K562 (cell line): ENCODE data around the gene NFYC. TPM values are rescaled to one million over a fixed set of nuclear protein-coding genes. Genes with fewer than 3 reads are reported as not detected.

Source experiments
- ATAC-seq: fragments of 200-7000 bp; cut with Tn5 transposase; 3 replicates; pipeline ENCODE4 v1.9.1; 2020; ENCODE audit warnings: moderate library complexity
- BruUV-seq: library from RNA; stranded (reverse); fragments of 400-500 nt; replicated peaks from 2 replicates; lab custom pipeline; 2021; lab: Mats Ljungman, UMichigan
- CTCF ChIA-PET: fragments of 300-600 bp; formaldehyde crosslinking; extraction: SDS; loops from one replicate; lab custom pipeline; 2021; ENCODE audit warnings: low intra/inter-chr PET ratio; lab: Yijun Ruan, JAX
- POLR2A ChIA-PET: fragments of 300-600, 350-650 bp; sonication (Branson Sonifier 250); formaldehyde crosslinking; extraction: SDS; loops from one replicate; lab custom pipeline; 2021; ENCODE audit warnings: antibody characterized with exemption, inconsistent platforms; lab: Yijun Ruan, JAX
- DNase-seq, 4 experiments: peaks; one replicate each; pipeline versions ENCODE4 v3.0.0 to v3.0.0-alpha.2; 2011 to 2018; ENCODE audit warnings: low spot score in 3 of 4, mixed read lengths in 3 of 4; ENCODE audit errors: extremely low read depth in 1 of 4
- FAIRE-seq: peaks from 2 replicates; lab custom pipeline; 2011; peaks lifted over from hg19 to GRCh38; lab: Jason Lieb, UNC
- H2AFZ ChIP-seq: 2 replicates; pipeline ENCODE4 v1.6.0; 2011; ENCODE audit warnings: low read depth, low read length, control low read depth, inconsistent platforms
- H3K27ac ChIP-seq: fragments of 200-600 bp; 3 replicates; pipeline ENCODE4 v1.8.0; 2011; ENCODE audit warnings: low read depth, mild to moderate bottlenecking, control low read depth, inconsistent platforms, low read length, moderate library complexity, mixed read lengths; ENCODE audit errors: extremely low read depth
- H3K27me3 ChIP-seq, 2 experiments: fragments of 300-600 bp in 1 of 2; 2 replicates in 1 of 2; 3 replicates in 1 of 2; pipeline versions ENCODE4 v1.6.0 to v1.8.0; 2011; ENCODE audit warnings: inconsistent platforms in 2 of 2, low read length in 2 of 2, mild to moderate bottlenecking in 1 of 2, mixed read lengths in 1 of 2, moderate library complexity in 1 of 2; ENCODE audit not compliant: control insufficient read depth in 2 of 2, insufficient read depth in 2 of 2
- H3K36me3 ChIP-seq: fragments of 300-600 bp; 3 replicates; pipeline ENCODE4 v1.8.0; 2011; ENCODE audit warnings: mild to moderate bottlenecking, low read length, inconsistent platforms; ENCODE audit not compliant: control insufficient read depth, insufficient read depth
- H3K4me1 ChIP-seq, 2 experiments: fragments of 200-600 bp in 1 of 2; replicated peaks in 1 of 2; 2 replicates in 1 of 2; 3 replicates in 1 of 2; pipeline versions ENCODE4 v1.5.1 to v1.8.0; 2011; ENCODE audit warnings: inconsistent platforms in 2 of 2, low read length in 2 of 2, mild to moderate bottlenecking in 1 of 2, mixed read lengths in 1 of 2, moderate library complexity in 1 of 2; ENCODE audit not compliant: control insufficient read depth in 2 of 2, insufficient read depth in 2 of 2
- H3K4me2 ChIP-seq: 2 replicates; pipeline ENCODE4 v1.6.1; 2011; ENCODE audit warnings: low read length, control low read depth, inconsistent platforms, mixed read lengths; ENCODE audit not compliant: insufficient read depth
- H3K4me3 ChIP-seq: fragments of 200-600 bp; sonication (generic), shearing (Covaris generic); 2 replicates; pipeline ENCODE4 v1.5.1; 2016; ENCODE audit warnings: control low read depth, inconsistent platforms
- H3K79me2 ChIP-seq: fragments of 200-600 bp; 3 replicates; pipeline ENCODE4 v1.8.0; 2011; ENCODE audit warnings: low read length, inconsistent platforms; ENCODE audit not compliant: control insufficient read depth, insufficient read depth
- H3K9ac ChIP-seq, 2 experiments: 2 replicates each; pipeline versions ENCODE4 v1.6.0 to v1.6.1; 2011; ENCODE audit warnings: low read depth in 2 of 2, low read length in 2 of 2, control low read depth in 1 of 2, inconsistent platforms in 1 of 2, mild to moderate bottlenecking in 1 of 2, mixed read lengths in 1 of 2; ENCODE audit not compliant: insufficient read depth in 1 of 2
- H3K9me1 ChIP-seq: one replicate; pipeline ENCODE4 v1.6.0; 2011; ENCODE audit warnings: inconsistent platforms, mild to moderate bottlenecking, low read length, moderate library complexity; ENCODE audit not compliant: control insufficient read depth, insufficient read depth
- H3K9me3 ChIP-seq: replicated peaks from 2 replicates; pipeline ENCODE4 v1.5.1; 2011; ENCODE audit warnings: low read depth, low read length, inconsistent platforms; ENCODE audit not compliant: control insufficient read depth, insufficient read depth
- H4K20me1 ChIP-seq: replicated peaks from 2 replicates; pipeline ENCODE4 v1.6.1; 2011; ENCODE audit warnings: low read length, inconsistent platforms, mixed read lengths; ENCODE audit not compliant: control insufficient read depth, insufficient read depth
- ATF7 ChIP-seq: fragments of 450-650 bp; IDR thresholded peaks from 2 replicates; pipeline ENCODE4 v1.7.1; 2014; ENCODE audit warnings: mild to moderate bottlenecking, moderate library complexity
- HNRNPUL1 ChIP-seq: fragments of 200-400 bp; formaldehyde crosslinking; IDR thresholded peaks from 2 replicates; pipeline ENCODE4 v1.6.1; 2017; ENCODE audit warnings: low read length
- MCM2 ChIP-seq: fragments of 450-650 bp; IDR thresholded peaks from 2 replicates; pipeline ENCODE4 v1.6.1; 2017; ENCODE audit warnings: low read depth, mild to moderate bottlenecking
- TEAD4 ChIP-seq, 2 experiments: sonication (generic) in 1 of 2; formaldehyde crosslinking in 1 of 2; IDR thresholded peaks; 2 replicates each; pipeline versions ENCODE4 v1.6.1 to v1.8.0; 2012 to 2022; ENCODE audit warnings: borderline replicate concordance in 1 of 2, inconsistent platforms in 1 of 2, low read length in 1 of 2, mild to moderate bottlenecking in 1 of 2, missing genetic modification reagents in 1 of 2
- ZNF282 ChIP-seq: sonication (generic); formaldehyde crosslinking; IDR thresholded peaks from 2 replicates; pipeline ENCODE4 v1.8.1; 2023; ENCODE audit warnings: missing genetic modification reagents
- ZNF695 ChIP-seq: fragments of 450-650 bp; formaldehyde crosslinking; IDR thresholded peaks from 2 replicates; pipeline ENCODE4 v1.4.0; 2020; ENCODE audit warnings: mild to moderate bottlenecking, moderate library complexity
- in situ Hi-C: fragments of 300-500 bp; cut with MboI; formaldehyde crosslinking; loops from 4 replicates; pipeline ENCODE4 v1.15.0; 2018; ENCODE audit warnings: inconsistent platforms, mixed read lengths
- intact Hi-C: fragments of 100-400 bp; cut with micrococcal nuclease; formaldehyde crosslinking; loops from 2 replicates; pipeline ENCODE4 v1.14.2; 2022
- polyA plus RNA-seq, 8 experiments: library from polyadenylated mRNA; depleted of rRNA in 4 of 8; stranded (reverse) in 5 of 8; unstranded in 3 of 8; fragments of >200 nt; fragmentation: Nextera tagmentation in 2 of 8; fragmentation: Illumina TruSeq in 1 of 8; extraction: Ambion mirVana in 2 of 8; extraction: Trizol in 1 of 8; gene quantifications; 2 replicates each; pipeline versions ENCODE4 v1.2.1 to v1.2.3, GENCODE V29; 2011 to 2014; ENCODE audit warnings: inconsistent platforms in 1 of 8, missing spikeins in 1 of 8
- total RNA-seq, 7 experiments: library from RNA; depleted of rRNA in 6 of 7; stranded (reverse); fragments of >200 nt in 6 of 7; fragmentation: Illumina TruSeq in 2 of 7; extraction: Trizol in 2 of 7; gene quantifications; 2 replicates each; pipeline versions ENCODE4 v1.2.1 to v1.2.3, GENCODE V29; 2011 to 2021; ENCODE audit warnings: low replicate concordance in 1 of 7
- TF ChIP-seq, protein P1 (sequence below), 2 experiments: IDR thresholded peaks in 1 of 2; conservative IDR thresholded peaks in 1 of 2; 2 replicates each; pipeline ENCODE4 v1.6.1; 2016; ENCODE audit warnings: low read depth in 2 of 2, mild to moderate bottlenecking in 1 of 2, missing compliant biosample characterization in 1 of 2, missing genetic modification characterization in 1 of 2, moderate library complexity in 1 of 2
- TF ChIP-seq, protein P2 (sequence below), 3 experiments: fragments of 200-800 bp in 1 of 3; fragments of 250-450 bp in 1 of 3; fragments of 450-650 bp in 1 of 3; sonication (Bioruptor Pico) in 1 of 3; sonication (Bioruptor generic) in 1 of 3; formaldehyde crosslinking in 1 of 3; IDR thresholded peaks; 2 replicates each; pipeline versions ENCODE4 v1.6.1 to v1.8.0; 2016 to 2022; ENCODE audit warnings: mild to moderate bottlenecking in 2 of 3, missing genetic modification characterization in 2 of 3, missing compliant biosample characterization in 1 of 3, moderate library complexity in 1 of 3
- TF ChIP-seq, protein P3 (sequence below): sonication (generic); formaldehyde crosslinking; IDR thresholded peaks from 2 replicates; pipeline ENCODE4 v1.5.0; 2020; ENCODE audit warnings: missing genetic modification reagents

The NFYC gene
- total and polyA plus RNA-seq, 9 of the 15 experiments (the other 6 are each of a cell fraction or from before 2014, with no cell fraction given), result 4.8 to 59.8 (median 41.1) TPM

DNA sequence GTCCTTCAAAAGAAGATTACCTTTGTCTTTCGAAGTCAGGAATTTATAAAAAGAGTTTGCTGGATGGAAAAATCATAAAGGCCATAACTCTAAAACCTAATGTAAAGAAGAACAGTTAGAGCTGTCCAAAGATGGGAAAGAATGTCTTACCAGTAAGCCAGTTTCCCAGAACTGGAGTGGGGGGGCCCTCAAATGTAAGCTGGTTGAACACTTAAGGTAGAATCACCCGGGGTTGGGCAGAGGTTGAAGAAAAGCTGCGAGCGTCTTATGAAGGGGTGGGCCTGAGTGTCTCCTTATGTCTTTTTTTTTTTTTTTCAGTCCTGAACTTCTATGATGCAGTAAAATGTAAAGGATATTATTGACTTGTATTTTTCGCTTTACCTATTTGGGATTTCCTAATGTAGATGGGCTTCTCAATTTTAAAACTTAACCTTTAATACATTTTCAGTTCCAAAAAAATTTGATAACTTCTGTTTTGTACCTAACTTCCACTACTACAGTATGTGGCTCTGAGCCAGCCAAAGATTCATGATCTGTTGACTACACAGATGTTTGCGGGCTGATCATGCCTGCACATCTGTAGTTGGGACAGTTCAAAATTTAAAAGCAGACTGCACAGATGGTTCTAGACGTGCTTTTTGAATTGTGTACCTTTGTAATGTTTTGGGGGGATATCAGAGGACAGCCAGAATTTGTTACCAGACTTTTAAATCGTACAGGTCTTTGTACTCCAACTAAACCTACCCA lies 43.6 kb downstream of the NFYC start (continued):
- TF ChIP-seq, protein P1, sequence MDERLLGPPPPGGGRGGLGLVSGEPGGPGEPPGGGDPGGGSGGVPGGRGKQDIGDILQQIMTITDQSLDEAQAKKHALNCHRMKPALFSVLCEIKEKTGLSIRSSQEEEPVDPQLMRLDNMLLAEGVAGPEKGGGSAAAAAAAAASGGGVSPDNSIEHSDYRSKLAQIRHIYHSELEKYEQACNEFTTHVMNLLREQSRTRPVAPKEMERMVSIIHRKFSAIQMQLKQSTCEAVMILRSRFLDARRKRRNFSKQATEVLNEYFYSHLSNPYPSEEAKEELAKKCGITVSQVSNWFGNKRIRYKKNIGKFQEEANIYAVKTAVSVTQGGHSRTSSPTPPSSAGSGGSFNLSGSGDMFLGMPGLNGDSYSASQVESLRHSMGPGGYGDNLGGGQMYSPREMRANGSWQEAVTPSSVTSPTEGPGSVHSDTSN (CRISPR knock-in tag; IDR thresholded peaks at IDR 0.05; ENCODE audit: low read depth), result no peak
- TF ChIP-seq, protein P1 (tag; conservative IDR thresholded peaks at IDR 0.05; ENCODE audit: low read depth), result peak; percentile 77
- peak; percentile 58 for TF ChIP-seq TEAD4 (IDR thresholded peaks at IDR 0.05; ENCODE audit: low read length)
- no peak for TF ChIP-seq TEAD4 (CRISPR knock-in tag; IDR thresholded peaks at IDR 0.05; ENCODE audit: borderline replicate concordance)

DNA sequence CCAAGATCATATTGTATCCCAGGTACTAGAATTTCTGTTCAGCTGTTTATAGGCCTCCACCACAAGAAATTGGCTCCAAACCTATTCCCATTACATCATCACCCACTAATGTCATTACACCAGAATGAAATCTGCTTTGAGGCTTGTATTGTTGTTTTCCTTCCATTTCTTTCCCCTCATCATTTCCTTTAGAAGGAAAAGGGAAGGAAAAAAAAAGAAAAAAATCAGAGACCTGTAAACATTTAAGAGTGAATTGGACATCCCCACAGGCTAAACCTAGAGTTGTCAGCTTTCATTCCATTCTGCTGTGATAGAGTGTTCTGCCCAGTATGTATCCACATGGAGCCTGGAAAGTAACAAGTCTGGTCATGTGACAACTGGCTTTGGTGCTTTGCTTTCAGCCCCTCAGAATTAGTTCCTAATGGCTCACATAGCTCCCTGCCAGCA lies 44.6 kb downstream of the NFYC start:
- ChIA-PET POLR2A (interaction anchor here (0.5 to 1.2 kb wide), 2 partner anchors 12 to 13 kb away, joined by 3 to 4 read pairs; no protein-coding TSS in a partner anchor), CTCF (no interaction called here)
- Histone ChIP-seq H3K4me3 (no peak overlapping the region), H3K4me2 (no peak overlapping the region), H3K9me3 (no peaks in the 10 kb centered on the region), H3K27me3 (no peaks in the 10 kb centered on the region), H4K20me1 (no peaks in the 10 kb centered on the region; the same call in 1 of the 2 replicates), H3K36me3 (peaks cover 29% of the 10 kb centered on the region), H3K79me2 (peaks cover 39% of the 10 kb centered on the region), H3K27ac (no peak overlapping the region), H3K9me1 (no peaks in the 10 kb centered on the region), H2AFZ (no peak overlapping the region), H3K9ac (no peak overlapping the region), H3K4me1 (peaks cover 3 to 5% of the 10 kb centered on the region in 2 experiments; a peak in 4 of 5 replicates)
- intact Hi-C loops (no loop called here), in situ Hi-C loops (no loop called here)
- no peak for ATAC-seq
- DNase-seq, result no peak
- no TSS peak for BruUV-seq
- FAIRE-seq, result no peak
- TF ChIP-seq, protein P2, sequence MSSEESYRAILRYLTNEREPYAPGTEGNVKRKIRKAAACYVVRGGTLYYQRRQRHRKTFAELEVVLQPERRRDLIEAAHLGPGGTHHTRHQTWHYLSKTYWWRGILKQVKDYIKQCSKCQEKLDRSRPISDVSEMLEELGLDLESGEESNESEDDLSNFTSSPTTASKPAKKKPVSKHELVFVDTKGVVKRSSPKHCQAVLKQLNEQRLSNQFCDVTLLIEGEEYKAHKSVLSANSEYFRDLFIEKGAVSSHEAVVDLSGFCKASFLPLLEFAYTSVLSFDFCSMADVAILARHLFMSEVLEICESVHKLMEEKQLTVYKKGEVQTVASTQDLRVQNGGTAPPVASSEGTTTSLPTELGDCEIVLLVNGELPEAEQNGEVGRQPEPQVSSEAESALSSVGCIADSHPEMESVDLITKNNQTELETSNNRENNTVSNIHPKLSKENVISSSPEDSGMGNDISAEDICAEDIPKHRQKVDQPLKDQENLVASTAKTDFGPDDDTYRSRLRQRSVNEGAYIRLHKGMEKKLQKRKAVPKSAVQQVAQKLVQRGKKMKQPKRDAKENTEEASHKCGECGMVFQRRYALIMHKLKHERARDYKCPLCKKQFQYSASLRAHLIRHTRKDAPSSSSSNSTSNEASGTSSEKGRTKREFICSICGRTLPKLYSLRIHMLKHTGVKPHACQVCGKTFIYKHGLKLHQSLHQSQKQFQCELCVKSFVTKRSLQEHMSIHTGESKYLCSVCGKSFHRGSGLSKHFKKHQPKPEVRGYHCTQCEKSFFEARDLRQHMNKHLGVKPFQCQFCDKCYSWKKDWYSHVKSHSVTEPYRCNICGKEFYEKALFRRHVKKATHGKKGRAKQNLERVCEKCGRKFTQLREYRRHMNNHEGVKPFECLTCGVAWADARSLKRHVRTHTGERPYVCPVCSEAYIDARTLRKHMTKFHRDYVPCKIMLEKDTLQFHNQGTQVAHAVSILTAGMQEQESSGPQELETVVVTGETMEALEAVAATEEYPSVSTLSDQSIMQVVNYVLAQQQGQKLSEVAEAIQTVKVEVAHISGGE (CRISPR knock-in tag; IDR thresholded peaks at IDR 0.05), result no peak
- TF ChIP-seq HNRNPUL1, result no peak
- TF ChIP-seq ZNF282 (CRISPR knock-in tag), result no peak
- TF ChIP-seq, protein P3, sequence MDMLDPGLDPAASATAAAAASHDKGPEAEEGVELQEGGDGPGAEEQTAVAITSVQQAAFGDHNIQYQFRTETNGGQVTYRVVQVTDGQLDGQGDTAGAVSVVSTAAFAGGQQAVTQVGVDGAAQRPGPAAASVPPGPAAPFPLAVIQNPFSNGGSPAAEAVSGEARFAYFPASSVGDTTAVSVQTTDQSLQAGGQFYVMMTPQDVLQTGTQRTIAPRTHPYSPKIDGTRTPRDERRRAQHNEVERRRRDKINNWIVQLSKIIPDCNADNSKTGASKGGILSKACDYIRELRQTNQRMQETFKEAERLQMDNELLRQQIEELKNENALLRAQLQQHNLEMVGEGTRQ (CRISPR knock-in tag), result 0 out of 2 replicates have a peak, but pooled peaks have one; percentile 20
- TF ChIP-seq MCM2, result no peak
- TF ChIP-seq ATF7, result peak; percentile 16; the same call in 1 of the 2 replicates
- TF ChIP-seq ZNF695 (CRISPR knock-in tag), result no peak
